Erythroblast (primary cell): ENCODE data around the gene KCNAB2.

Experiments used
- GATA1 ChIP-seq: IDR thresholded peaks from 2 replicates; pipeline ENCODE4 v1.6.1; 2011; ENCODE audit warnings: low read depth, mild to moderate bottlenecking, control low read depth, low read length, moderate library complexity
- POLR2A ChIP-seq: IDR thresholded peaks from 2 replicates; pipeline ENCODE4 v1.6.1; 2011; ENCODE audit warnings: mild to moderate bottlenecking, low read length

GRCh38 chr1:6142036-6142621, 96.4 kb downstream of the KCNAB2 start:
- TF ChIP-seq POLR2A = no peak
- TF ChIP-seq GATA1 = no peak
